Measurements from ENCODE around the gene HS6ST1.

HS6ST1 gene

DNA sequence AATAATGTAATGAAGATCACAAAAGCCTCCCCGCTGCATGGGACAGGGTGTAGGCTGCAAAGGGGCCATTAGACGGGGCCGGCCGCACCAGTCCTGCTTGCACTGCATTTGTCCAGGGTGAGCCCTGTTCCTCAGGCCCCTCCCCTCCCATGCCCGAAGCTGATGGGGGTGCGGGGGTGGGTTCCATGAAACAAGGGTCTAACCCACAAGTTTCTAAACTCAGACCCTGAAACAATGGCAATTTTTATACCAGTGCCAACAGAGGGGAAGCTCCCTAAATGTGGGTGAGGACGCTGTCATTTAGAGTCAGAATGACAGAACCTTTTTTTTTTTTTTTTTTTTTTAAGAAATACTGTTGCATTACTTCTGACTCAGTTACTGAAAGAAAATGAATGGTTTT is 39.7 kb downstream of the HS6ST1 start:
- no peaks in the 10 kb centered on the region for H3K36me3 Mint-ChIP-seq
- no peak for DNase-seq (ENCODE audit: low spot score in 2 of 2)
- peak overlapping the region; percentile 81 for H3K27ac Mint-ChIP-seq
- ATAC-seq: no peak
- peaks cover 4% of the 10 kb centered on the region for H3K9me3 Mint-ChIP-seq
- peaks cover 35% of the 10 kb centered on the region for H3K4me1 Mint-ChIP-seq
- no peak overlapping the region for H3K4me3 Mint-ChIP-seq

DNA sequence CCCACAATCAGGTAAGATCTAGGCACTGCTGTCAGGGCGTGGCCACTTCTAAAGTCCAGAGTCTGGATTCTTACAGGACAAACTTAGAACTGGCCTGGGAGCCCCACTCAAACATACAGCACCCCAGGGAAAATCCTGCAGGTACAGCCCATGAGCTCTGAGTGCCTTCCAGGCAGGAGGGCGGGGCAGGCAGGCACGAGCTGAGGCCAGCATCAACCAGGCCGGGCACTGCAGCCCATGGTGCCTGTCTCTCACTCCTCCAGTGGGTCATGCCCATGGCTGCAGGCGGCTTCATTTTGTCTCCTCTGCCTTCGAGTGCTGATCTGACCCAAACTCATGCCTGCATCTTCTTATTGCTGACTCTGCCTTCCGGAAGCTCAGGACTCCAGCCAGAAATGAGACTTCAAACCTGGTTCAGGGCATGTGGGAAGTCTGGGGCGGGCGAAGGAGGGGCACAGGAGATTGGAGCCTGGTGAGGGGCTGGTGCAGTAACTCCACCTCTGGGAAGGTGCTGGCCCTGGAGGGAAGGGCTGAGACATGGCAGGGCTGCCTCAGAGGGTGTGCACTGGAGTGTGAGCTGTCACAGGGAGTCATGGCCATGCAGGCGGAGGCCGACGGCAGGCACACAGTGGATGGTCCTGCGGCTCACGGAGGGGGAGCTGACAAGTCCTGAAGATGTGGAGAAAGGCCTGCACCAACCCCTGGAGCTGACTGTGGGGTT is 40.5 kb downstream of the HS6ST1 start:
- Mint-ChIP-seq H3K36me3 (no peaks in the 10 kb centered on the region), H3K27ac (no peak overlapping the region), H3K9me3 (peaks cover 4% of the 10 kb centered on the region), H3K4me3 (no peak overlapping the region), H3K4me1 (peaks cover 40% of the 10 kb centered on the region)
- ATAC-seq: no peak
- no peak for DNase-seq (ENCODE audit: low spot score in 2 of 2)

DNA sequence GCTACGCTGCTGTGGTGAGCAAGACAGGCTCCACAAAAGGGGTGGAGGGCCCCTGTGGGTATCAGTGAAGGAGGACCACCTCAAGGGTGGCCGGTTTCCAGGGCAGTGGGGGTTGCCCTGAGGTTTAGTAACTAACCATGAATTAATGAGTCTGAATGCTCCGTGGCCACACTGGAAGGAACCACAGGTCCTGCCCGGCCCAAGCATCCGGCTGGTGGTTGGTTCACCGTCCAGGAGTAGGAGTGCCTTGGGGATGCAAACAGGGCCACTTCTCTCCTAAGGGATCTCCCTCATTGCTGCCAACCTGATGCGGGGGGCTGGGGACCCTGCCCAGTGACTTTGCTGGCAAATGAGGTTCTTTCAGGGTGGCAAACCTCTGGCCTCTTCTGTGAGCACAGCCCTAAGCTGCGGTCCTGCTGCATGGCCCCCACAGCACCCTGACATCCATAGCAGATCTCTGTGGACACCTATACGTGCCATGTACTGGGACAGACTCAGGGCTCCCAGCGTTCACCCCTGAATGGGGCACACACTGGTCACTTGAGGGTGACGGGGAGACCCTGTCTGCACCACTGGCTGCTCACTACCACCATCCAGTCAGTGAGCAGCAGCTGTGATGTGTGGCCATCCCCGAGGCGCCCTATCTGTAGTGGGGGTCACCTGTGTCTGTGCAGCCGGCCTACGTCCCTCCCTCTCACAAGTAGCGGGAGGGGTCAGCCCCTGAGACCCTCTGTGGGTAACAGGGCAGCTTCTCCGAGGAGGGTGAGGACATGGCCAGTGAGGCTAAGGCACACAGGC is 41.6 kb downstream of the HS6ST1 start:
- ATAC-seq: no peak
- peaks cover 36% of the 10 kb centered on the region for H3K4me1 Mint-ChIP-seq
- H3K36me3 Mint-ChIP-seq: no peaks in the 10 kb centered on the region
- H3K9me3 Mint-ChIP-seq: peaks cover 4% of the 10 kb centered on the region
- H3K27ac Mint-ChIP-seq: peak overlapping the region; percentile 34
- H3K4me3 Mint-ChIP-seq: no peak overlapping the region
- DNase-seq (ENCODE audit: low spot score in 2 of 2): no peak

- no peak overlapping the region for H3K27ac Mint-ChIP-seq
- no peak for ATAC-seq
- no peaks in the 10 kb centered on the region for H3K36me3 Mint-ChIP-seq
- H3K9me3 Mint-ChIP-seq: peaks cover 4% of the 10 kb centered on the region
- no peak overlapping the region for H3K4me3 Mint-ChIP-seq
- peaks cover 31% of the 10 kb centered on the region for H3K4me1 Mint-ChIP-seq
- DNase-seq (ENCODE audit: low spot score in 2 of 2): no peak
Measured at GRCh38 chr2:128275498-128276045, 43.1 kb downstream of the HS6ST1 start.

GRCh38 chr2:128274218-128274617 is 44.5 kb downstream of the HS6ST1 start:
- peaks cover 4% of the 10 kb centered on the region for H3K9me3 Mint-ChIP-seq
- peaks cover 18% of the 10 kb centered on the region for H3K4me1 Mint-ChIP-seq
- ATAC-seq: no peak
- H3K27ac Mint-ChIP-seq: peak overlapping the region; percentile 63
- no peak for DNase-seq (ENCODE audit: low spot score in 2 of 2)
- H3K36me3 Mint-ChIP-seq: no peaks in the 10 kb centered on the region
- H3K4me3 Mint-ChIP-seq: no peak overlapping the region

- Mint-ChIP-seq H3K36me3 (no peaks in the 10 kb centered on the region), H3K4me3 (peak overlapping the region; percentile 59), H3K4me1 (peaks cover 18% of the 10 kb centered on the region), H3K27ac (peak overlapping the region; percentile 63), H3K9me3 (peaks cover 4% of the 10 kb centered on the region)
- peak; percentile 46 for ATAC-seq
- no peak for DNase-seq (ENCODE audit: low spot score in 2 of 2)
Measured at GRCh38 chr2:128273469-128274081, 45.1 kb downstream of the HS6ST1 start.

GRCh38 chr2:128272601-128273468 is 45.8 kb downstream of the HS6ST1 start:
- DNase-seq (ENCODE audit: low spot score in 2 of 2) (no peak), ATAC-seq (no peak)
- Mint-ChIP-seq H3K4me1 (peaks cover 18% of the 10 kb centered on the region), H3K9me3 (peaks cover 4% of the 10 kb centered on the region), H3K27ac (peak overlapping the region; percentile 63), H3K4me3 (peak overlapping the region; percentile 59), H3K36me3 (no peaks in the 10 kb centered on the region)

- Mint-ChIP-seq H3K9me3 (peaks cover 4% of the 10 kb centered on the region), H3K4me3 (no peak overlapping the region), H3K27ac (no peak overlapping the region), H3K4me1 (peaks cover 18% of the 10 kb centered on the region), H3K36me3 (no peaks in the 10 kb centered on the region)
- ATAC-seq (no peak), DNase-seq (ENCODE audit: low spot score in 2 of 2) (no peak)
Measured at GRCh38 chr2:128271911-128272600, 46.6 kb downstream of the HS6ST1 start.

DNA sequence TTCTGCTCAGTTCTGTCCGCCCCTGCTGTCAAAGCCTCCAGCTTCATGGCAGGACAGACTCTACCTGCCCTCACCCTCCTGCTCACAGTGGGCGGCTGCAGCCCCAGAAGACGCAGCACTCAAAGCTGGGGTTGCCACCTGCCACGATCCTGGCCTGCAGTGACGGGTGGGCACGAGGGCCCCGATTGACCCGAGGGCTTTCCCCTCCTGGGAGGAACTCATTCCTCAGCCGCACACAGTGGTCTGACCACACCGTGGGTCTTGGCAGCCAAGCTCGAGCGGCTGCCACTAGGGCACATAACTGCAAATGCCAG is 47.1 kb downstream of the HS6ST1 start:
- Mint-ChIP-seq H3K36me3 (no peaks in the 10 kb centered on the region), H3K9me3 (peaks cover 4% of the 10 kb centered on the region), H3K4me1 (peaks cover 18% of the 10 kb centered on the region), H3K27ac (no peak overlapping the region), H3K4me3 (no peak overlapping the region)
- no peak for DNase-seq (ENCODE audit: low spot score in 2 of 2)
- no peak for ATAC-seq

DNA sequence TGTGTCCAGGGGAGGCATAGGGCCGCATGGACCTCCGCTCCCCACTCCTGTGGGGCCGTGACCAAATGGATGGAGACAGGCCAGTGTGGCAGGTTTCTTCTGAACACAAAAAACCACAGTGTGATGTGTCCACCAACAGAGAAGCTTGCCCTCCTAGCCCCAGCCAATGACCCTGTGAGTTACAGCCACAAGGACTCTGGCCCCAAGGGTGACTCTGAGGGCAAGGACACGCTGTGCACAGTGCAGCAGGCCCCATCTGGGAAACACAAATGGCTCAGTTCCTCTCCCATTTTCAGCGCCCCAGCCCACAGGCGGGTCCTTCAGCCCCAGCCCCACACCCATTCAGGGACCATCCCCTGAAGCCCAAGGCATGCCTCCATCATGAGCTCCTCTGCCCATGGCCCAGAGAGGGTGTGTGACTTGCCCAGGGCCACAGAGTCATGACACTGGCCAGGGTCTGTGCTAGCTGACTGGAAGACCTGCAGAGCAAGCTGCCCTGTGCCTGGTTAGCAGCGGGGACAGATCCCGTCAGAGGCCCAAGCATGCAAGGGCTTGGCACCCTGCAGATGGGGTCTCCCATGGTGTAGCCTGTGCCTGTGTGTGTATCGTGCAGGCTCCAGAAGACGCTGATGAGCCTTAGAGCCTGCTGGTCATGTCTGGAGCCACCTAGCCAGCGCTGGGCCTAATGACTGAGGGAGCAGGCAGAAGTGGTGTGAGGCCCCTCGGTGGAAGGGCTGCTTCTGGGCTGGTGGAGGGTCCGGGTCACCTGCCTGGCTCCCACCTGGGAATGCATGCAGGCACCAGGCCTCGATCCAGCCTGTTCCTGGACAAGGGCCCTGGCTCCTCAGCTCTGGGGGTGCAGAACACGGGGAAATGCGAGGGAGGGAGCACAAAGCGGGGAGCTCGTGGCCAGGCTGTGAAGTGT is 47.7 kb downstream of the HS6ST1 start:
- Mint-ChIP-seq H3K4me3 (no peak overlapping the region), H3K36me3 (no peaks in the 10 kb centered on the region), H3K4me1 (peaks cover 18% of the 10 kb centered on the region), H3K27ac (no peak overlapping the region), H3K9me3 (peaks cover 4% of the 10 kb centered on the region)
- DNase-seq (ENCODE audit: low spot score in 2 of 2): no peak
- ATAC-seq: no peak

GRCh38 chr2:128269990-128270671 is 48.5 kb downstream of the HS6ST1 start:
- DNase-seq (ENCODE audit: low spot score in 2 of 2): no peak
- H3K9me3 Mint-ChIP-seq: peaks cover 2% of the 10 kb centered on the region
- no peak for ATAC-seq
- H3K36me3 Mint-ChIP-seq: no peaks in the 10 kb centered on the region
- peaks cover 18% of the 10 kb centered on the region for H3K4me1 Mint-ChIP-seq
- H3K4me3 Mint-ChIP-seq: no peak overlapping the region
- no peak overlapping the region for H3K27ac Mint-ChIP-seq

DNA sequence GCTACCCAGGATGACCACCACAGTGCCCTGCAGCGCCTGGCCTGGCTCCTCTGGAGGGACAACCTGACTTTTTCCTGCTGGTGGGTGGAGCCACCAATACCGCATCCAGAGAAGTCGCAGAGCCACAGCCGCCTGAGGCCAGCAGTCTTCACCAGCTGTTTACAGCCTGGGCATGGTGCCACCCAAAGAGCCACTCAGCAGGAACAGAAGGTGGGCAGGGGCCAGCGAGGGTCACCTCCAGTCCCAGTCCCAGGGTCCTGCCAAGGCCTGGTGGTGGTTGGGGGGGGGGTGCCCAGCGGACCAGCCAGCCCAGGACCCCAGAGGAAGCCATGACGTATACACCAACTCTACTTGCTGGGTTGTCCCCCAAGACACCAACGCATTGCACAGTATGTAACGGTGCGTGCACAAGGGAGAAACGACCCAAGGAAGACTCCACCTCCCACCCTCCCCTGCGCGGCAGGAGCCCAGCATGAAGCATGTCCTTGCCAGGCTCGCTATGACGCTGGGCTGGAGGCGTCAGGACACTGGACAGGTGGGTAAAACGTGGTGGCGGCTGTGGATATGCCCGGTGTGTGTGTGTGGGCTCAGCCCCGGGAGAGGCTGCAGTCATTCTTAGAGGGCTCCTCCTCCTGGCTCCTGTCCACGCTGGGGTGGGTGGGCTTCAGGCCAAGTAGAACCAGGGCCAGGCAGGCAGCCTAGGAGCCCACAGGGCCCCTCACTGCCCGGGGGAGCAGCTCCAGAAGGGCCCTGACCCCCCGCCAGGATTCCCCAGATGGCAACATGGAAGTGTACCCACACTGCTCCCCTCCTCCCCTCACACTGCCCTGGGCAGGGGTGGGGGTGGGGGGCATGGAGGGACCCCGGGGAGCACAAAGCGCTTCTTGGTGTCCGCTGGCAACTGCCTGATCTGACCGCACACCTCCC is 49.3 kb downstream of the HS6ST1 start:
- H3K27ac Mint-ChIP-seq: no peak overlapping the region
- DNase-seq (ENCODE audit: low spot score in 2 of 2): no peak

More for the DNA sequence above, 49.3 kb downstream of the HS6ST1 start:
- H3K36me3 Mint-ChIP-seq: no peaks in the 10 kb centered on the region
- H3K9me3 Mint-ChIP-seq: no peaks in the 10 kb centered on the region
- peaks cover 17% of the 10 kb centered on the region for H3K4me1 Mint-ChIP-seq
- ATAC-seq: no peak
- no peak overlapping the region for H3K4me3 Mint-ChIP-seq
